Measurements from ENCODE around the gene PKP3.

- TF ChIP-seq, protein P1, sequence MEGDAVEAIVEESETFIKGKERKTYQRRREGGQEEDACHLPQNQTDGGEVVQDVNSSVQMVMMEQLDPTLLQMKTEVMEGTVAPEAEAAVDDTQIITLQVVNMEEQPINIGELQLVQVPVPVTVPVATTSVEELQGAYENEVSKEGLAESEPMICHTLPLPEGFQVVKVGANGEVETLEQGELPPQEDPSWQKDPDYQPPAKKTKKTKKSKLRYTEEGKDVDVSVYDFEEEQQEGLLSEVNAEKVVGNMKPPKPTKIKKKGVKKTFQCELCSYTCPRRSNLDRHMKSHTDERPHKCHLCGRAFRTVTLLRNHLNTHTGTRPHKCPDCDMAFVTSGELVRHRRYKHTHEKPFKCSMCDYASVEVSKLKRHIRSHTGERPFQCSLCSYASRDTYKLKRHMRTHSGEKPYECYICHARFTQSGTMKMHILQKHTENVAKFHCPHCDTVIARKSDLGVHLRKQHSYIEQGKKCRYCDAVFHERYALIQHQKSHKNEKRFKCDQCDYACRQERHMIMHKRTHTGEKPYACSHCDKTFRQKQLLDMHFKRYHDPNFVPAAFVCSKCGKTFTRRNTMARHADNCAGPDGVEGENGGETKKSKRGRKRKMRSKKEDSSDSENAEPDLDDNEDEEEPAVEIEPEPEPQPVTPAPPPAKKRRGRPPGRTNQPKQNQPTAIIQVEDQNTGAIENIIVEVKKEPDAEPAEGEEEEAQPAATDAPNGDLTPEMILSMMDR (optimal IDR thresholded peaks at IDR 0.05 in 1 of 3, IDR thresholded peaks at IDR 0.05 in 1 of 3, conservative IDR thresholded peaks at IDR 0.05 in 1 of 3; ENCODE audit: extremely low read depth in 1 of 3, insufficient read depth in 2 of 3, low read length in 3 of 3): no peak
- TF ChIP-seq EZH2 (IDR thresholded peaks at IDR 0.05; ENCODE audit: low read length): no peak
These were observed 12.4 kb upstream of the PKP3 start for GRCh38 chr11:381501-382072.
